GM18499 (cell line): ENCODE measurements around the gene TOPORS.

Source experiments
- ATAC-seq: cut with Tn5 transposase; IDR thresholded peaks from one replicate; pipeline ENCODE4 v1.9.1; 2021; ENCODE audit warnings: moderate number of reproducible peaks; ENCODE audit not compliant: insufficient read depth, unreplicated experiment

The TOPORS gene

GRCh38 chr9:32518276-32518675 lies 34.1 kb downstream of the TOPORS start:
- no peak for ATAC-seq

GRCh38 chr9:32516241-32516640 lies 36.1 kb downstream of the TOPORS start:
- ATAC-seq = no peak

- ATAC-seq = no peak
Measured at GRCh38 chr9:32508728-32509127, 43.7 kb downstream of the TOPORS start.

- no peak for ATAC-seq
Measured at GRCh38 chr9:32503008-32503407, 49.4 kb downstream of the TOPORS start.

- no peak for ATAC-seq
Measured at GRCh38 chr9:32502464-32502863, 49.9 kb downstream of the TOPORS start.

- no peak for ATAC-seq
Measured at GRCh38 chr9:32501868-32502267, 50.5 kb downstream of the TOPORS start.

GRCh38 chr9:32500768-32501167 lies 51.6 kb downstream of the TOPORS start:
- no peak for ATAC-seq

- no peak for ATAC-seq
Measured at GRCh38 chr9:32497921-32498320, 54.5 kb downstream of the TOPORS start.

- ATAC-seq = no peak
Measured at GRCh38 chr9:32490601-32491000, 61.8 kb downstream of the TOPORS start.
